ENCODE data around the gene TAAR9.

TAAR9 gene, protein sequence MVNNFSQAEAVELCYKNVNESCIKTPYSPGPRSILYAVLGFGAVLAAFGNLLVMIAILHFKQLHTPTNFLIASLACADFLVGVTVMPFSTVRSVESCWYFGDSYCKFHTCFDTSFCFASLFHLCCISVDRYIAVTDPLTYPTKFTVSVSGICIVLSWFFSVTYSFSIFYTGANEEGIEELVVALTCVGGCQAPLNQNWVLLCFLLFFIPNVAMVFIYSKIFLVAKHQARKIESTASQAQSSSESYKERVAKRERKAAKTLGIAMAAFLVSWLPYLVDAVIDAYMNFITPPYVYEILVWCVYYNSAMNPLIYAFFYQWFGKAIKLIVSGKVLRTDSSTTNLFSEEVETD

DNA sequence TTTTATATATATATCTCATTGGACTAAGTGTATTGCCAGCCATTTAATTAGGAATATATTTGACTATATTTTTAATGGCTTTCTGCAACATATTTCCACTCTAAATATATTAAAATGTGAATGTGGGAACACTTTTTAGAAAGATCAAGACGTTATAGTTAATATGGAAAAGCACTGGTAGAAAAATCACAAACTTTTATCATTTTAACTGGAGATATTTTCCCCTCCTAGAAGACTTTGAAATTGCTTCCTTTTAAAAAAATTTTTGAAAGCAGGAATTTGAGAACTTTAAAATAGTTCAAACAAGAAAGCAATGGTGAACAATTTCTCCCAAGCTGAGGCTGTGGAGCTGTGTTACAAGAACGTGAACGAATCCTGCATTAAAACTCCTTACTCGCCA is at the start of gene TAAR9:
TAAR9 (plus strand) TSS at position 301 of the 400 bp plus-strand sequence; CDS start at position 314, 13 bp downstream.
- no peak for DNase-seq

DNA sequence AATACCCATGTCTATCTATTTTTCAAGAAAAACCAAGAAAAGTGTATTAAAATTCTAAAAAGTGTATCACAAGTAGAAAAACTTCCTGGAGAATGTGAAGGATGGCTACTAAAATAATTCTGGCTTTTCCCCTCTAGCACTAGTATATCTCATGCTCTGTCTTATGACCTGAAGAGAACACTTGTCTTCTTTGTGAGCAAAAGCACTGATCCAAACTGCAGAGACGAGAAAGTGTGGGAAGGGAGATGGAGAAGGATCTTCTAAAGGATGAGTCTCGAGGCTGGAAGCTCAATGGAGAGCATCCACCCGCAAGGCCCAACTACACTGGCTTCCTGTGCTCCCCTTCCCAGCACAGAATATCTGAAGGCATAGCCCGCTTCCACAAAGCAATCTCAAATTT is 48.7 kb upstream of the TAAR9 start:
- no peak for DNase-seq

GRCh38 chr6:132490024-132490423 is 48.1 kb upstream of the TAAR9 start:
- no peak for DNase-seq

DNA sequence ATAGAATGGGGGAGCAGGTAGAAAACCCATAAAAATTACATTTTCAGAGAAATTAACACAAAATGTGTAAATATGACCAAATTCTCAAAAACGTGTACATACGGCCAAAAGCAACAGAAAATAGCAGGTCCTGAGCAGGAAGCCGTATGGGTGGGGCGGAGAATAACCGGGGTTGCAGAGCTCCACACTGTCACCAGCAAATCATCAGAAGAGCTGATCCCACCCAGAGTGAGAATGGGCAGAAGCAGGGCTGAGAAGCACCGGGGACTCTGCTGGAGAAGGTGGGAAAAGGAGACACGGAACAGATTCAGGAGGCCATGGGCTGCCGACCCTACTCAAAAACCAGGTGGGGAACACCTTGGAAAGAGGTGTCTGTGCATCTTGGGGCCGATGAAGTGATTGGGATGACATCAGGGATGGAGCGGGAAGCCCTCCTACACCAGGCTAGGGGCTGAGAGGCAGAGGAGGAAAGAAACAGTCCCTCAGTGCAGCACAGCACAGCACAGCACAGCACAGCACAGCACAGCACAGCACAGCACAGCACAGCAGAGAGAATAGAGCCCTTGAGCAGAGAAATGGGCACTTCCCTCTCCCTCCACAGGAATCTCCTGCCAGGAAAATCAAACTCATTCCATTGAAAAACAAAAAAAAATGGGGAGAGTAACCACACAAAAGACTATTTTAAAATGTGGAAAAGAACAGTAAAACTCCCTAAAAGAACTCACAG is 47.4 kb upstream of the TAAR9 start:
- no peak for DNase-seq

- DNase-seq, result peak; percentile 19
These were observed 46.8 kb upstream of the TAAR9 start for GRCh38 chr6:132491303-132491702.

GRCh38 chr6:132491881-132492280 is 46.2 kb upstream of the TAAR9 start:
- DNase-seq, result no peak

DNA sequence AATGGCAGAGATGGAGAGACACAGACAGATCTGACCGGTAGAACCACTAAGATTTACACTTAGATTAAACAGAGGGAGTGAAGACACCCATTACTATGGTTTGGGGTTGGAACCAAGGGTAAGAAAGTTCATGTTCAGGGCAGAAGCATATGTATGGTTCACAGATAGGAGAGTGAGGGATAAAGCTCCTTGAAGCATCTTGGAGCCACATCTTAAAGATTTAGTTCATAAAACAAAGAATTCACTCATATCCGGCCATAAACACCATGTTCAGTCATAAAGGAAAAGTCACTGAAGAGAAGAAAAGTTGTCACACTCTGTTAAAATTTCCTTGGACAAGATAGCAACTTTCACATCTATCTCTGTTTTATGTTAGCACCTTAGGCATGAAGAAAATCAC is 43.1 kb upstream of the TAAR9 start:
- DNase-seq, result no peak

- DNase-seq, result no peak
These were observed 42.4 kb upstream of the TAAR9 start for GRCh38 chr6:132495604-132496079.

GRCh38 chr6:132496519-132497180 is 41.4 kb upstream of the TAAR9 start:
- DNase-seq, result no peak

DNA sequence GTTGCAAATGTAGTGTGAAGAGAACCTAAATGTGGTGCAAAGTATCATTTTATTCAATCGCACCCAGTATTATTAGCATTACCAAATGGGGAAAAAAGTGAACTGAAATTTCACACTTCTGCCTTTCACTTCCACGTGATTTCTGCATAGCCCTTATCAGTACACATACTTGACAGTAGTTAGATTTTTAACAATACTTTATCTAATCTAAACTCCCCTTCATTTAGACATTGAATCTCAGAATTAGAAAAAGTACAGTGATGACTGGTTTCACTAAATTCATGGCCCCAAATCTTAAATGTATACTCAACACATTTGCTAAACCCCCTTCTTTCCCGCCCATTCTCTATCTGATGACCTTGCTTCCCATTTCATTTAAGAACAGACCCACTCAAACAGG is 39.4 kb upstream of the TAAR9 start:
- no peak for DNase-seq

DNA sequence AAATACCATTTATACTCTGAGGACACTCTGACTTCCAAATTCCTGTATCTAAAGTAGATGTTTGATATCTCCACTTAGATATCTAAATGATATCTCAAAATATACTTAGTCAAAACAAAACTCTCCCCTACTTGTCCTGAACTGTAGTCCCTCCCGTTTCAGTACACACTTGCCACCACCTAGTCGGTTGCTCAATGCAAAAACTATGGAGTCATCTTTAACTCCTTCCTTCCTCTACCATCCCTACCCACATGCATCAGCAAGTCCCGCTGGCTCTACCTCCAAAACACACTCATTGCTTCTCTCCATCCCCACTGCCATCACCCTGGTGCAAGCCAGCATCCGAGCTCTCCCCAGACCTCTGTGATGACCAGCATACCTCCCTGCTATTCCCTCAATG is 38.3 kb upstream of the TAAR9 start:
- no peak for DNase-seq

DNA sequence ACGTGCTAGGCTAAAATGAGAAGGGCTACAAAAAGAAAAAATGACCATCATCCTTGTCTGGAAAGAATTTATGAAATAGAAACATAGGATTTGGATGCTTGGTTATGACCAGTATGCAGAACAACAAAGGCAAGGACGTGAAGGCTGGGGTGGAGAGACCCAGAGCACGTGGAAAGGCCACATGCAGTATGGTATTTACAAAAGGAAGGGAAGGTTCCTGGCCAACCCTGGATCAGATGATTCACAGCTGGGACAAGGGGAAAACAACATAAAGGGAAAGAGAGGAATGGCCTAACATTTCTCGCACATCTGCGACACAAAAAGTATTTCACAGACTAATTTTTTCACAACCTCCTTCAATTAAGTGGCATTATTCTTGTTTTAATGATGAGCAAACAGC is 33.3 kb upstream of the TAAR9 start:
- no peak for DNase-seq

GRCh38 chr6:132505158-132505557 is 32.9 kb upstream of the TAAR9 start:
- no peak for DNase-seq

DNA sequence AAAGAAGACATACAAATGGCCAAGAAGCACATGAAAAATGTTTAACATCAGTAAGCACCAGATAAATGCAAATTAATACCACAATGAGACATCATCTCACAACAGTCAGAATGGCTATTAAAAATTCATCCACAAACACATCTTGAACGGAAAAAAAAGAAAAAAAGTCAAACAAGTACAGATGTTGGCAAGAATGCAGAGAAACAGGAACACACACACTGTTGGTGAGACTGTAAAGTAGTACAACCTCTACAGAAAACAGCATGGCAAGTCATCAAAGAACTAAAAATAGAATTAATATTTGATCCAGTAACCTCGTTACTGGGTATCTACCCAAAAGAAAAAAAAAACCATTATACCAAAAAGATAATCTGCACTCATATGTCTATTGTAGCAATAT is 31.6 kb upstream of the TAAR9 start:
- DNase-seq, result no peak

DNA sequence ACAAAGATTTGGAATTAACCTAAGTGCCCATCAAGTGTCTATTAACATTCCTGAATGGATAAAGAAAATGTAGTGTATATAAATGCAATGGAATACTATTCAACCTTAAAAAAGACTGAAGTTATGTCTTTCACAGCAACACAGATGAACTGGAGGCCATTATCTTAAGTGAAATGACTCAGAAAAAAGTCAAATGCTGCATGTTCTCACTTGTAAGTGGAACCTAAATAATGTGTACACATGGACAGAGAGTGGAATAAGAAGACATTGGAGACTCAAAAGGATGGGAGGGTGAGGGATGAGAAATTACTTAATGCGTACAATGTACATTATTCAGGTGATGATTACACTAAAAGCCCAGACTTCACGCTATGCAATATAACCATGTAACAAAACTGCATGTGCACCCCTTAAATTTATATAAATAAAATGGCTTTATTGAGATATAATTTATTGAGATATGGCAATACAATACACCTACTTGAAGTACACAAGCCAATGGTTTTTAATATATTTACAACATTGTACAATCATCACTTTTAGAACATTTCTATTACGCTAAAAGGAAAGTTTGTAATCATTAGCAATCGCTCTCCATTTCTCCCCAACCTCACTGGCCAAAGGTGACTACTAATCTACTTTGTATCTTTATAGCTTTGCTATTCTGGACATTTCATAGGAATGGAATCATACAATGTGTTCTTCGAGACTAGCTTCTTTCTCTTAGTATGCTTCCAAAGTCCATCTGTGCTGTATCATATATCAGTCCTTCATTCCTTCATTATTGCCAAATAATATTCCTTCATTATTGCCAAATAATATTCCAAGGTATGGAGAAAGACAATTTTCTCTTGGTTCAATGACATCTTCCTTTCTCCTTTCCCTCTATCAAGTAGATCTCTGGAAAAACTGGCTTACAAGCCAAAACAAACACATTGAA is 30.9 kb upstream of the TAAR9 start:
- no peak for DNase-seq

- DNase-seq, result no peak
These were observed 26.8 kb upstream of the TAAR9 start for GRCh38 chr6:132511210-132511830.

DNA sequence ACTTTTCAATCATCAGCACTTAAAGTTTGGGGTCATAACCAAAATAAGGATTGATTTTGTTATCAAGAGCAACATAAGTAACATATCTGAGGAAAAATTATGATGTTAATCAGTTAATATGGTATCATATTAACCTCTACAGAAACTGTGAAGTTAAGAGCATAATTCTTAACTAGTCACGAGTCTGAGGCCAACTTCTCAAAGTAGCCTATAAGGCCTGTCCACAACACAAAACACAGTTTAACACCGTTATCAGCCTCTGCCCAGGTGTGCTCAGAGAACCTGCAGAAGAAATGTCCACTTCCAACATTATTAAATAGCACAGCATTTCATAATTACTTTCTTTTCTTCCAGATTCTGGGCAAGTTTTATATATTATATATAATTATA is 26.3 kb upstream of the TAAR9 start:
- no peak for DNase-seq

DNA sequence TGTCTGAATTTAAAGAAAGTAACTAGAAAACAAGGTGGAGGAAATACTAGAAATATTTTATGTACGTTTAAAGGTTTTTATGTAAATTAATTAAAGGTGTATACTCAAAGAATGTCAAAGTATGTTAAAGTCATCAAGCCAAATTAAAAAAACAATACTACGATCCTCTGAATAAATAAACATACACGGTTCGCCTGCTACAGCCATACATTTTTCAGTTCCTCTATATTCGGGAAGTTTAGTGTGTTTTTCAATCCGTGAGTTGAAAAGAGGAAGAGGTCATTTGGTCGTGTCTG is 25.8 kb upstream of the TAAR9 start:
- DNase-seq, result no peak

- peak; percentile 87 for DNase-seq
These were observed 25.1 kb upstream of the TAAR9 start, which contains the start of gene STX7 for GRCh38 chr6:132512638-132513632. Gene STX7, minus strand, starts transcription at chr6:132513116. Its CDS starts 9,586 bp downstream, at chr6:132503530.

DNA sequence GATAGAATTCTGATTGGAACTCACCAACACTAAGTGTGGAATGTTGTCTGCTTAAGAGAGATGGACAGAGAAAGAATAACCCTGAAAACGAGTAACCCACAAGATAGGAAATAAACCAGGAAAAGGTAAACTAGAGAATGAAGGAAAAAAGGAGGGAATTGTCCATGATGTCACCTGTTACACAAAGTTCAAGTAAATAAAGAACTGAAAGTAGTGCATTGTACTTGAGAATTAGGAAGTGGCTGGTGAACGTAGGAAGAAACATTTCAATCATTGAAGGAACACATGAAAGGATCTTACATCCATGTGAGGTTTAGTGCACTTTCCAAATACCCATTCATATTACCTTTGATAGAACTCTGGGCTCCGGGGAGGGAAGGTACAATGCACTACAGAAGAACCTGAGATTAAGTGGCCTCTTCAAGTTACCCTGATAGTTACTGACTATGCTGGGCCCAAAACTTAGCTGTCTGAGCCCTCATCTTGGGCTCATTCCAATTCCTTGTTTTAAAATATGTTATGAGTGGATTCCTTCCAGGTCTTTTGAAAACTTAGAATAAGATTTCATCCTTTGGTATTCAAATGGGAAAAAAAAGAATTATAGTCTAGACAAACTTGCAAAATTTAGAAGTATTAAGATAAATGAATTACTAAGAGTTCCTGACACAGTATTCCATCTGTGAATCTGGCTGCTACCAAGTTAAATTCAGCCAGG is 24.1 kb upstream of the TAAR9 start:
- no peak for DNase-seq
